PFSK-1 (cell line): ENCODE data around the gene LBHD2.

Experiments used
- FOXP2 ChIP-seq: optimal IDR thresholded peaks from 2 replicates; pipeline ENCODE3; 2011; ENCODE audit warnings: borderline replicate concordance, control low read depth, inconsistent platforms; ENCODE audit not compliant: insufficient read depth; ENCODE audit errors: extremely low read length, extremely low read depth
- SIN3A ChIP-seq: IDR thresholded peaks from 2 replicates; pipeline ENCODE4 v1.6.1; 2012; ENCODE audit warnings: mild to moderate bottlenecking, low read length, moderate library complexity, borderline replicate concordance; ENCODE audit not compliant: insufficient read depth
- TAF1 ChIP-seq: IDR thresholded peaks from 2 replicates; pipeline ENCODE4 v1.6.1; 2012; ENCODE audit warnings: low read length, control low read depth, borderline replicate concordance; ENCODE audit not compliant: insufficient read depth
- TF ChIP-seq, protein P1 (sequence below), 2 experiments: IDR thresholded peaks; 2 replicates each; pipeline versions ENCODE4 v1.6.1 to v1.8.0; 2011 to 2012; ENCODE audit warnings: low read depth in 2 of 2, low read length in 2 of 2, control low read depth in 1 of 2, inconsistent platforms in 1 of 2, mild to moderate bottlenecking in 1 of 2, moderate library complexity in 1 of 2; ENCODE audit not compliant: insufficient read depth in 1 of 2

DNA sequence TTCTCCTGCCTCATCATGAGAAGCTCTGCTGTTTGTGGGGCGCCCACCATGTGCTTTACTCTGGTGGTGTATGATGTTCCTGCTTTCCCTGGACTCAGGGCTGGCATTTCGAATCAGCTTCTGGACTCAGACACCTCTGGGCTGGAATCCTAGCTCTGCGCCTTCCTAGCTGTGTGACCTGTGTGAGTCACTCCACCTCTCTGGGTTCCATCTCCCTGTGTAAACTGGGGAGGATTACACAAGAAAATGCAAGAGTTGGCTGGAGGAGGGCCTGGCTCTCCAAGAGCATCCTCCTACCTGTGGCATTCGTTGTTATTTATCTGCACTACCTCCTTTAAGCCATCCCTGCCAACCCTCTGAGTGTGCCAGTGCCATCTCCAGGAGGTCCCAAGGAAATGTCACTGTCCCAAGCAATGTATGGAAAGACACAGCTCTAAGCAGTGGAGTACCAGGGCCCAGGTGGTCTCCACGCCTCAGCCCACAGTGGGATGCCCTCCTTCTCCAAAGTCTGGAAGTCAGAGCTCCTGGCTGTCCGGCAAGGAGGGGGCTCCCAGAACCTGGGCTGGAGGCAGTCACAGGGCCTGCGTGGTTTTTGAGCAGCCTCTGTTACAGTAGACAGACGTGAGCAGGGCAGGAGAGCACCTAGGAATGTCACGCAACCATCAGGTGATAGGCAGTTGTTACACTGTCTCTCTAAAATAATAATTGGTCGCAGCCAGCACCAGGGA lies 32.0 kb downstream of the LBHD2 start:
- no peak for TF ChIP-seq TAF1
- TF ChIP-seq, protein P1, sequence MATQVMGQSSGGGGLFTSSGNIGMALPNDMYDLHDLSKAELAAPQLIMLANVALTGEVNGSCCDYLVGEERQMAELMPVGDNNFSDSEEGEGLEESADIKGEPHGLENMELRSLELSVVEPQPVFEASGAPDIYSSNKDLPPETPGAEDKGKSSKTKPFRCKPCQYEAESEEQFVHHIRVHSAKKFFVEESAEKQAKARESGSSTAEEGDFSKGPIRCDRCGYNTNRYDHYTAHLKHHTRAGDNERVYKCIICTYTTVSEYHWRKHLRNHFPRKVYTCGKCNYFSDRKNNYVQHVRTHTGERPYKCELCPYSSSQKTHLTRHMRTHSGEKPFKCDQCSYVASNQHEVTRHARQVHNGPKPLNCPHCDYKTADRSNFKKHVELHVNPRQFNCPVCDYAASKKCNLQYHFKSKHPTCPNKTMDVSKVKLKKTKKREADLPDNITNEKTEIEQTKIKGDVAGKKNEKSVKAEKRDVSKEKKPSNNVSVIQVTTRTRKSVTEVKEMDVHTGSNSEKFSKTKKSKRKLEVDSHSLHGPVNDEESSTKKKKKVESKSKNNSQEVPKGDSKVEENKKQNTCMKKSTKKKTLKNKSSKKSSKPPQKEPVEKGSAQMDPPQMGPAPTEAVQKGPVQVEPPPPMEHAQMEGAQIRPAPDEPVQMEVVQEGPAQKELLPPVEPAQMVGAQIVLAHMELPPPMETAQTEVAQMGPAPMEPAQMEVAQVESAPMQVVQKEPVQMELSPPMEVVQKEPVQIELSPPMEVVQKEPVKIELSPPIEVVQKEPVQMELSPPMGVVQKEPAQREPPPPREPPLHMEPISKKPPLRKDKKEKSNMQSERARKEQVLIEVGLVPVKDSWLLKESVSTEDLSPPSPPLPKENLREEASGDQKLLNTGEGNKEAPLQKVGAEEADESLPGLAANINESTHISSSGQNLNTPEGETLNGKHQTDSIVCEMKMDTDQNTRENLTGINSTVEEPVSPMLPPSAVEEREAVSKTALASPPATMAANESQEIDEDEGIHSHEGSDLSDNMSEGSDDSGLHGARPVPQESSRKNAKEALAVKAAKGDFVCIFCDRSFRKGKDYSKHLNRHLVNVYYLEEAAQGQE (IDR thresholded peaks at IDR 0.05; ENCODE audit: insufficient read depth in 1 of 2, low read depth in 2 of 2, low read length in 2 of 2), result no peak
- TF ChIP-seq FOXP2, result no peak
- no peak for TF ChIP-seq SIN3A
